NCI-H510A treated with DMSO at 0.1 percent for 48 hours (cell line): Measurements from ENCODE around the gene NUBP2.

Source experiments
- DNase-seq: peaks from one replicate; lab custom pipeline; 2025; lab: John Stamatoyannopoulos, UW

The NUBP2 gene

GRCh38 chr16:1758923-1759322 is 23.8 kb upstream of the NUBP2 start:
- no peak for DNase-seq

GRCh38 chr16:1759511-1759910 is 23.2 kb upstream of the NUBP2 start:
- DNase-seq, result no peak

- no peak for DNase-seq
These were observed 21.8 kb upstream of the NUBP2 start for GRCh38 chr16:1760911-1761310.

- DNase-seq, result no peak
These were observed 21.0 kb upstream of the NUBP2 start for GRCh38 chr16:1761751-1762150.

GRCh38 chr16:1762196-1762878 is 20.4 kb upstream of the NUBP2 start:
- DNase-seq, result no peak

GRCh38 chr16:1762879-1763520 is 19.8 kb upstream of the NUBP2 start:
- DNase-seq, result no peak

GRCh38 chr16:1763521-1764511 is 18.9 kb upstream of the NUBP2 start:
- no peak for DNase-seq

- DNase-seq, result no peak
These were observed 17.8 kb upstream of the NUBP2 start for GRCh38 chr16:1764971-1765370.

DNA sequence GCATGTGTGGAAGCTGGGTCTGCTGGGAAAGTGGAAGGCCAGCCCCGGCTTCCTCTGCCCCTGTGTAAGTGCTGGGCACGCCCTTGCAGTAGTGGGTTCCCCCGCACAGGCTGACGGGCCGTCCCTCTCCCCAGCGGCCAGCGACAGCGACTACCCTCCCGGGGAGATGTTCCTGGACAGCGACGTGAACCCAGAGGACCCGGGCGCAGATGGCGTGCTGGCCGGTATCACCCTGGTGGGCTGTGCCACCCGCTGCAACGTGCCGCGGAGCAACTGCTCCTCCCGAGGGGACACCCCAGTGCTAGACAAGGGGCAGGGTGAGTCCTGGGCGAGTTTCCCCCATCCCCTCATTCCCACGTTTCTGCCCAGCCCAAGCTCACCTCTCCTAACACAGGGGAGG is 16.9 kb upstream of the NUBP2 start:
- DNase-seq, result no peak

DNA sequence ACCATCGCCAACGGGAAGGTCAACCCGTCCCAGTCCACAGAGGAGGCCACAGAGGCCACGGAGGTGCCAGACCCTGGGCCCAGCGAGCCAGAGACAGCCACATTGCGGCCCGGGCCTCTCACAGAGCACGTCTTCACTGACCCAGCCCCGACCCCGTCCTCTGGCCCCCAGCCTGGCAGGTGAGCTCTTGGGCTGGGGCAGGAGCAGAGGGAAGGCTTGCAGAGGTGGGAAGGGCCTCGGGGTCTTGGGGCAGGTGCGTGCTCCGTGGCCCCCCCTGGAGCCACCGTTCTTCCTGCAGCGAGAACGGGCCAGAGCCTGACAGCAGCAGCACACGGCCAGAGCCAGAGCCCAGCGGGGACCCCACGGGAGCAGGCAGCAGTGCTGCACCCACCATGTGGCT is 16.5 kb upstream of the NUBP2 start:
- DNase-seq, result no peak

- DNase-seq, result no peak
These were observed 16.1 kb upstream of the NUBP2 start for GRCh38 chr16:1766701-1767100.

DNA sequence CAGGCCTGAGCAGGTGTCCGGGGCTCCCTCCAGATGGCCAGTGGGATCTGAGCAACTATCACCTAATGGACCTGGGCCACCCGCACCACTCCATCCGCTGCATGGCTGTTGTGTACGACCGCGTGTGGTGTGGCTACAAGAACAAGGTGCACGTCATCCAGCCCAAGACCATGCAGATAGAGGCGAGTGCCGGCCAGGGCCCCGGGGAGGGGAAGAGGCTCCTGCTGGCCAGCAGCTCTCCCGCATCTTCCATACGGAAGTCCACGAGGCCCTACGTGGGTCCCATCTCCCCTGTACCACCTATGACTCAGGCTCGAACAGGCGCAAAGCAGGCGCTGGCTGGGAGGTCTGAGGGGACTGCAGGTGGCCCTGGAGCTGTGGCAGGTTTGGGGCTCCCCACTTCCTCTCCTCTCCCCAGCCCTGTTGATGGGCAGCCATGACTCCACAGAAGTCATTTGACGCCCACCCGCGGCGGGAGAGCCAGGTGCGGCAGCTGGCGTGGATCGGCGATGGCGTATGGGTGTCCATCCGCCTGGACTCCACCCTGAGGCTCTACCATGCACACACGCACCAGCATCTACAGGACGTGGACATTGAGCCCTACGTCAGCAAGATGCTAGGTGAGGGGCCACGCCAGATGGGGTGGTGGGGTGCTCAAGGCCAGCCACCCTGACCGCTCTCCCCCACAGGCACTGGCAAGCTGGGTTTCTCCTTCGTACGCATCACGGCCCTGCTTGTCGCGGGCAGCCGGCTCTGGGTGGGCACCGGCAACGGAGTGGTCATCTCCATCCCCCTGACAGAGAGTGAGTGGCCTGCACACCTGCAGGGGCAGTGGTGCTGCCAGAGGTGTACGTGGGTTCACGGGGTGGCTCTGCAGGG is 15.4 kb upstream of the NUBP2 start:
- no peak for DNase-seq

GRCh38 chr16:1768061-1768766 is 14.5 kb upstream of the NUBP2 start:
- DNase-seq, result no peak

DNA sequence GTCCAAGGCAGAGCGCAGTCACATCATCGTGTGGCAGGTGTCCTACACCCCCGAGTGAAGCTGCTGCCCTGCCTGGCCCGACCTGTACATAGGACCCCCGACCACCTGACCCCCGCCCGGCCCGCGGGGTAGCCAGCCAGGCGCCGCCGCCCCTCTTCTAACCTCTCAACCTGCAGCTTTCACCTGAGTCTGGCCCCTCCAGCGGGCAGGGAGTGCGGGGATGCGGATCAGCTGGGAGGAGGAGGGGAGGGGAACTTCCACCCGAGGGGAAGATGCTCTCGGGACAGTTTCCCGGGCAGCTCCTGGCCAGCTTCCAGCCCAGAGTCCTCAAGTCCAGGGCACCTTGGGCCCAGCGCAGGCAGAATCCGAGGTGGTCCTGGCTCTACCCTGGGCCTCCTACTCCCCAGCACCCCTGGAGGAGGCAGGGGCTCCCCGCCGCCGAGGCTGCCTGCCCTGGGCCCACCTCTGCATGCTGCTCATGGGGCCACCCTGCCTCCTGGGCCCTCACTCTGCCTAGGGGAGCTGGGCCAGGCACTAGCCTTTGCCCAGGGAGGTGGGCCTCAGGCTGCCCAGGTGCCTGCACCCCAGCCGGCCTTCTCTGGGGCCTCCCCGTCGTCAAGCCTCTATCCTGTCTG is 13.9 kb upstream of the NUBP2 start:
- no peak for DNase-seq

- DNase-seq, result no peak
These were observed 13.1 kb upstream of the NUBP2 start for GRCh38 chr16:1769402-1770300.

GRCh38 chr16:1770328-1771187 is 12.2 kb upstream of the NUBP2 start:
- peak; percentile 73 for DNase-seq

GRCh38 chr16:1771188-1771863 is 11.4 kb upstream of the NUBP2 start, which contains the start of gene NME3:
NME3 (minus strand) TSS chr16:1771543; CDS start chr16:1771534, 9 bp downstream.
- DNase-seq, result peak; percentile 18

DNA sequence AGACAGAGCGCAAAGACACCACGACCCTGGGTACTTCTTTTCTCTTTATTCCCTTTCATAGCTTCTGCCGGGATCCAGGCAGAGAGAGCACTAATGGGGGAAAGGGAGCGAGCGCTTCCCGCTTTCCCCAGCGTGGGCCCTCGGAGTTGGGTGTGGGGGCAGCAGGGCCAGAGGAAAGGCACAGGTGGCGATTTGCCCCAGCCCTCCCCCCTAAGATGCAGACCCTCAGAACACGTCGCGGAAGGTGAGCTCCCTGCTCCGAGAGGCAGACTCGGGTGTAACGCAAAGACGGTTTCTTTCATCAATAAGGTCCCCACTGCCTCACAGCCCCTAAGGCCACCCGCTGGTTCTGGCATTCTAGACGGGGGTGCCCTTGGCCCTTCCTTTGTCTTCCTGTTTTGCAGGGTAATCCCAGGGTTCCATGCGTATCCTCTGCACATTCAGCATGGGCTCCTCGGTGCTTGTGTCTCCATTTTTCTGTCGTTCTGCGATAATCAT is 10.8 kb upstream of the NUBP2 start:
- DNase-seq, result no peak
